Mammary epithelial cell (primary cell): Measurements from ENCODE around the gene BSND.

Source experiments
- EZH2 ChIP-seq: IDR thresholded peaks from 2 replicates; pipeline ENCODE4 v1.6.1; 2012; ENCODE audit warnings: low read length, inconsistent platforms, borderline replicate concordance
- TF ChIP-seq, protein P1 (sequence below), 2 donors: IDR thresholded peaks in 1 of 2; conservative IDR thresholded peaks in 1 of 2; 2 replicates each; pipeline ENCODE4 v1.5.1; 2011 to 2012; ENCODE audit warnings: inconsistent platforms in 2 of 2, low read length in 2 of 2, mild to moderate bottlenecking in 2 of 2, control low read depth in 1 of 2, low read depth in 1 of 2; ENCODE audit not compliant: insufficient read depth in 1 of 2; ENCODE audit errors: extremely low read depth in 1 of 2

DNA sequence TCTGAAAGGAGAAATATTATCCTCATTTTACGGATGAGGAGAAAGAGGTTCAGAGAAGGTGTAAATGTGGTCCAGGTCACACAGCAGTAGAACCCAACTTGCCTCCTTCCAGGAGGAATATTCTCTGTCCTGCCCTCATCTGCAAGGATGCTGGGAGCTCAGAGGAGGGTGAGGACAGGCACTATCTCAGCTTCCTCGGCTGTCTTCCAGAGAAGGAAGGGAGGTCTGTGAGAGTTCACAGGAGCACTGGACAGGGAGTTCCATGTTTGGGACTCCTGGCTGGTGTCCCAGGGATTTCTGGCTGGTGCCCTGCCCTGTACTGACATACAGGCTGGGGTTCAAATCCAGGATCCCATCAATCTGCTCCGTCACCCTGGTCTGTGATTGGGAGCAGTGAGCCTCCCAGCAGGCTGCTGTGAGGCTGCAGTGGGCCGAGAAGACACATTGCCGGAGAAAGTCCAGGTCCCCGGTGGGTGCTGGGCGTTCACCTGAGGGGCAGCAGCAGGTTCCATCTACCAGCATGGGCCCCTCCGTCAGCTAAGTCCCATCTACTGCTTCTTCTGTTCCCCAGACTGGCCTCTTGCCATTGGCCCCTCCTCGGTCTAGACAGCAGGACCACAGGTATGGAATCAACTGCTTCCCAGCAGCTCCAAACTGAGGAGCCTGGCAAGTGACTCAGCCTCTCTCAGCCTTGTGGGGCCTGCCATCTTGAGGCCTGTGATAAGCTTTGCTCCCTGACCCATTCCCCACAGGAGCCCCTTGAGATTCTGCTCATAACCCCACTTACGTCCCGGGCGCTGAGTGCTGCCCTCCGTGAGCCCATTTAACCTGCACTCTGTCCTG is 8.5 kb upstream of the BSND start:
- TF ChIP-seq, protein P1, sequence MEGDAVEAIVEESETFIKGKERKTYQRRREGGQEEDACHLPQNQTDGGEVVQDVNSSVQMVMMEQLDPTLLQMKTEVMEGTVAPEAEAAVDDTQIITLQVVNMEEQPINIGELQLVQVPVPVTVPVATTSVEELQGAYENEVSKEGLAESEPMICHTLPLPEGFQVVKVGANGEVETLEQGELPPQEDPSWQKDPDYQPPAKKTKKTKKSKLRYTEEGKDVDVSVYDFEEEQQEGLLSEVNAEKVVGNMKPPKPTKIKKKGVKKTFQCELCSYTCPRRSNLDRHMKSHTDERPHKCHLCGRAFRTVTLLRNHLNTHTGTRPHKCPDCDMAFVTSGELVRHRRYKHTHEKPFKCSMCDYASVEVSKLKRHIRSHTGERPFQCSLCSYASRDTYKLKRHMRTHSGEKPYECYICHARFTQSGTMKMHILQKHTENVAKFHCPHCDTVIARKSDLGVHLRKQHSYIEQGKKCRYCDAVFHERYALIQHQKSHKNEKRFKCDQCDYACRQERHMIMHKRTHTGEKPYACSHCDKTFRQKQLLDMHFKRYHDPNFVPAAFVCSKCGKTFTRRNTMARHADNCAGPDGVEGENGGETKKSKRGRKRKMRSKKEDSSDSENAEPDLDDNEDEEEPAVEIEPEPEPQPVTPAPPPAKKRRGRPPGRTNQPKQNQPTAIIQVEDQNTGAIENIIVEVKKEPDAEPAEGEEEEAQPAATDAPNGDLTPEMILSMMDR (conservative IDR thresholded peaks at IDR 0.05 in 1 of 2, IDR thresholded peaks at IDR 0.05 in 1 of 2; ENCODE audit: extremely low read depth in 1 of 2, insufficient read depth in 1 of 2, low read depth in 1 of 2, low read length in 2 of 2), result no peak
- no peak for TF ChIP-seq EZH2
